Thoracic aorta (tissue), 2 donors: ENCODE measurements around the gene DENND1B. TPM values are rescaled to one million over a fixed set of nuclear protein-coding genes. Genes with fewer than 3 reads are reported as not detected.
"Not testable (repeated sequence)": the region's sequence is repeated elsewhere in the genome, so short reads cannot be mapped to it uniquely, and the experiment has no call there.

Experiments
- ATAC-seq: fragments of 150-250 bp; one replicate; pipeline ENCODE4 v1.8.0; 2017; ENCODE audit warnings: low read depth; ENCODE audit not compliant: insufficient number of reproducible peaks, low FRiP score
- DNase-seq: peaks from one replicate; pipeline ENCODE4 v3.0.0-alpha.2; 2020; ENCODE audit warnings: low spot score
- H3K27ac ChIP-seq, 2 donors: fragments of 200-600 bp; sonication (generic); 1 replicate in 1 of 2; 2 replicates in 1 of 2; pipeline ENCODE4 v1.5.1; 2016; ENCODE audit warnings: mild to moderate bottlenecking in 2 of 2, moderate library complexity in 2 of 2
- H3K27me3 ChIP-seq: fragments of 200-600 bp; sonication (generic); replicated peaks from 2 replicates; pipeline ENCODE4 v1.6.0; 2016; ENCODE audit warnings: mild to moderate bottlenecking; ENCODE audit not compliant: insufficient read depth
- H3K36me3 ChIP-seq: fragments of 200-600 bp; sonication (generic); one replicate; pipeline ENCODE4 v1.5.1; 2016
- H3K4me1 ChIP-seq, 2 donors: fragments of 200-600 bp; sonication (generic); 1 replicate in 1 of 2; 2 replicates in 1 of 2; pipeline versions ENCODE4 v1.5.1 to v1.6.0; 2016; ENCODE audit warnings: low read depth in 2 of 2, mild to moderate bottlenecking in 1 of 2; ENCODE audit not compliant: control insufficient read depth in 1 of 2
- H3K4me3 ChIP-seq: fragments of 200-600 bp; sonication (generic); 2 replicates; pipeline ENCODE4 v1.5.1; 2016; ENCODE audit warnings: mild to moderate bottlenecking
- H3K9me3 ChIP-seq: fragments of 200-600 bp; sonication (generic); 2 replicates; pipeline ENCODE4 v1.5.1; 2016
- total RNA-seq, 2 donors: library from RNA; depleted of rRNA; stranded (reverse); fragments of >200 nt; gene quantifications; one replicate each; pipeline versions ENCODE4 v1.1.0 to v1.2.3, GENCODE V29; 2016
- TF ChIP-seq, protein P1 (sequence below): fragments of 200-600 bp; sonication (generic); IDR thresholded peaks from one replicate; pipeline ENCODE4 v1.5.1; 2019; ENCODE audit warnings: antibody characterized with exemption

Gene DENND1B
- total RNA-seq, 2 donors from 2014 or later: 9.6 to 17.2 TPM

DNA sequence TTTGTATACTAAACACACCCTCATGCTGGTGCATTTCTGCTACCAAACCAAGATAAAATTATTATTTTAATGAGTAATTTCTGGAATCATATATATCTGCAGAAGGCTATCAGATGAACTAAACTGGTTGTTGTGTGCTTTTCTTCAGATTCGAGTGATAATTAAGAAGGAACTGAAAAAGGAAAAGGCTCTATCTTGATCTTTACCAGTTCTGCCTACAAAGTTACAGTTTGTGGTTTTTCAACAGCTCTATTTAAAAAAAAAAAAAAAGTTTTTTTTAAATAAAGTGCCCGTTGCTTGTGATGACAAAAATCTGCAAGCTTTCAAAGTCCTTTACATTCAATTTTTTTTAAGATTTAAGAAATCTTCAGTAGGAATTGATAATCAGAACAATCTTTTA, 13.6 kb downstream of the DENND1B start:
- no peaks in the 10 kb centered on the region for H3K9me3 ChIP-seq
- no peak for DNase-seq
- no peak for ATAC-seq
- H3K4me3 ChIP-seq: no peak overlapping the region
- no peaks in the 10 kb centered on the region for H3K27me3 ChIP-seq
- TF ChIP-seq, protein P1, sequence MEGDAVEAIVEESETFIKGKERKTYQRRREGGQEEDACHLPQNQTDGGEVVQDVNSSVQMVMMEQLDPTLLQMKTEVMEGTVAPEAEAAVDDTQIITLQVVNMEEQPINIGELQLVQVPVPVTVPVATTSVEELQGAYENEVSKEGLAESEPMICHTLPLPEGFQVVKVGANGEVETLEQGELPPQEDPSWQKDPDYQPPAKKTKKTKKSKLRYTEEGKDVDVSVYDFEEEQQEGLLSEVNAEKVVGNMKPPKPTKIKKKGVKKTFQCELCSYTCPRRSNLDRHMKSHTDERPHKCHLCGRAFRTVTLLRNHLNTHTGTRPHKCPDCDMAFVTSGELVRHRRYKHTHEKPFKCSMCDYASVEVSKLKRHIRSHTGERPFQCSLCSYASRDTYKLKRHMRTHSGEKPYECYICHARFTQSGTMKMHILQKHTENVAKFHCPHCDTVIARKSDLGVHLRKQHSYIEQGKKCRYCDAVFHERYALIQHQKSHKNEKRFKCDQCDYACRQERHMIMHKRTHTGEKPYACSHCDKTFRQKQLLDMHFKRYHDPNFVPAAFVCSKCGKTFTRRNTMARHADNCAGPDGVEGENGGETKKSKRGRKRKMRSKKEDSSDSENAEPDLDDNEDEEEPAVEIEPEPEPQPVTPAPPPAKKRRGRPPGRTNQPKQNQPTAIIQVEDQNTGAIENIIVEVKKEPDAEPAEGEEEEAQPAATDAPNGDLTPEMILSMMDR: no peak
- H3K4me1 ChIP-seq: no peaks in the 10 kb centered on the region
- H3K36me3 ChIP-seq: no peaks in the 10 kb centered on the region
- no peak overlapping the region for H3K27ac ChIP-seq

DNA sequence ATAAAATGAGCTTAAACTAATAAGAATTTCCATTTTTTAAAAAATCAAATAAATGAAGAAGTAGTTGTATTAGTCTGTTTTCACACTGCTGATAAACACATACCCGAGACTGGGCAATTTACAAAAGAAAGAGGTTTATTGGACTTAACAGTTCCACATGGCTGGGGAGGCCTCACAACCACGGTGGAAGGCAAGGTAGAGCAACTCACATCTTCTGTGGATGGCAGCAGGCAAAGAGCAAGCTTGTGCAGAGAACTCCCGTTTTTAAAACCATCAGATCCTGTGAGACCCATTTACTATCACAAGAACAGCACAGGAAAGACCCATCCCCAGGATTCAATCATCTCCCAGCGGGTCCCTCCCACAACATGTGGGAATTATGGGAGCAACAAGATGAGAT, 19.7 kb downstream of the DENND1B start:
- not testable (repeated sequence) for H3K36me3 ChIP-seq, H3K4me3 ChIP-seq, H3K9me3 ChIP-seq, H3K4me1 ChIP-seq, H3K27me3 ChIP-seq, H3K27ac ChIP-seq, ATAC-seq, DNase-seq

DNA sequence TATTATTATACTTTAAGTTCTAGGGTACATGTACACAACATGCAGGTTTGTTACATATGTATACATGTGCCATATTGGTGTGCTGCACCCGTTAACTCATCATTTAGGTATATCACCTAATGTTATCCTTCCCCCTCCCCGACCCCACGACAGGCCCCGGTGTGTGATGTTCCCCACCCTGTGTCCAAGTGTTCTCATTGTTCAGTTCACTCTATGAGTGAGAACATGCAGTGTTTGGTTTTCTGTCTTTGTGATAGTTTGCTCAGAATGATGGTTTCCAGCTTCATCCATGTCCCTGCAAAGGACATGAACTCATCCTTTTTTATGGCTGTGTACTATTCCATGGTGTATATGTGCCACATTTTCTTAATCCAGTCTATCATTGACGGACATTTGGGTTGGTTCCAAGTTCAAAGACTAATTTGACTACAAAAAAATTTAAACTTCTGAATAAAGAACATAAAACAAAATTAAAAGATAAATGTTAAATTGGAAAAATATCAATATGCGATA, 22.6 kb downstream of the DENND1B start:
- not testable (repeated sequence) for H3K36me3 ChIP-seq, DNase-seq, H3K4me1 ChIP-seq, H3K27ac ChIP-seq, H3K27me3 ChIP-seq, ATAC-seq, H3K9me3 ChIP-seq, H3K4me3 ChIP-seq

DNA sequence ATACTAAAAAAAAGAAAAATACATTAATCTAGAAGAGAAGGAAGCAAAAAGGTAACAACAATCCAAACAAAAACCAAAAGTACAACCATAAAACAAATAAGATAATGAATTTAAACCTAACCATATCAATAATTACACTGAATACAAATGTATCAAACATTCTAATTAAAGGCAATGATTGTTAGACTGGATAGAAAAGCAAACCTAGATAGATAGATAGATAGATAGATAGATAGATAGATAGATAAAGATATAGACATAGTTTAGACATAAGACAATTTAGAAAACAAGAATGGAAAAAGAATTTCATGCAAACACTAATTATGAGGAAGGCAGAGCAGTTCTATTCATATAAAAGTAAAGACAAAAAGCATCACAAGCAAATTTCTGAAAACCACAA, 24.9 kb downstream of the DENND1B start:
- Histone ChIP-seq H3K36me3 (no peaks in the 10 kb centered on the region), H3K27me3 (no peaks in the 10 kb centered on the region), H3K27ac (no peak overlapping the region), H3K9me3 (no peaks in the 10 kb centered on the region), H3K4me1 (no peaks in the 10 kb centered on the region), H3K4me3 (no peak overlapping the region)
- no peak for DNase-seq
- ATAC-seq: no peak
- TF ChIP-seq, protein P1: no peak

DNA sequence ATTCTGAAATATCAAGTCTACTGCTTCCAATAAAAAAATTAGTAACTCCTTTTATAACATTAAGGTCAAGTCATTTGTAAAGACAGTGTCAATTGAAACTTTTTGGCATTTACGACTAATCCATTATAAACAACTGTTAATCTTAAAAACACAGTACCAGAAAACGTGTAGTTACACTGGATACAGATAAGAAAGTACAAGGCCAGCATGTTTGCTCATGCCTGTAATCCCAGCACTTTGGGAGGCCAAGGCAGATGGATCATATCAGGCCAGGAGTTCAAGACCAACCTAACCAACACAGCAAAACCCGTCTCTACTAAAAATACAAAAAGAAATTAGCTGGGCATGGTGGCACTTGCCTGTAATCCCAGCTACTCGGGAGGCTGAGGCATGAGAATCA, 29.4 kb downstream of the DENND1B start:
- Histone ChIP-seq H3K4me3 (no peak overlapping the region), H3K27ac (no peak overlapping the region), H3K9me3 (no peaks in the 10 kb centered on the region), H3K27me3 (no peaks in the 10 kb centered on the region), H3K36me3 (no peaks in the 10 kb centered on the region), H3K4me1 (no peaks in the 10 kb centered on the region)
- no peak for ATAC-seq
- TF ChIP-seq, protein P1: no peak
- no peak for DNase-seq

DNA sequence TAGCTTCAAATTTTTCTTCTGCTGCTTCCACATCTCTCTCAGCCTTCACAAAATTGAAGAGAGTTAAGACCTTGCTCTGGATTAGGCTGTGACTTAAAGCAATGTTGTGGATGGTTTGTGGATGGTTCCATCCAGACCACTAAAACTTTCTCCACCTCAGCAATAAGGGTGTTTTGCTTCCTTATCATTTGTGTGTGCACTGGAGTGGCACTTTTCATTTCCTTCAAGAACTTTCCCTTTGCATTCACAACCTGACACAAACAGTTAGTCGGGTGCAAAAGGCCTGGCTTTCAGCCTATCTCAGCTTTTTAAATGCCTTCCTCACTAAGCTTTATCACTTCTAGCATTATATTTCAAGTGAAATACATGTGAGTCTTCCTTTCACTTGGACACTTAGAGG, 30.3 kb downstream of the DENND1B start:
- H3K27ac ChIP-seq: no peak overlapping the region

More for the DNA sequence above, 30.3 kb downstream of the DENND1B start:
- Histone ChIP-seq H3K4me3 (no peak overlapping the region), H3K4me1 (no peaks in the 10 kb centered on the region), H3K36me3 (no peaks in the 10 kb centered on the region), H3K9me3 (no peaks in the 10 kb centered on the region), H3K27me3 (no peaks in the 10 kb centered on the region)
- ATAC-seq (no peak), DNase-seq (no peak)
- TF ChIP-seq, protein P1: no peak
